DND-41 (cell line): ENCODE measurements around the gene KREMEN2.

Source experiments
- CTCF ChIP-seq: IDR thresholded peaks from 2 replicates; pipeline ENCODE4 v1.5.1; 2012; ENCODE audit warnings: borderline replicate concordance, low read length, moderate library complexity, mild to moderate bottlenecking; ENCODE audit not compliant: poor library complexity, severe bottlenecking; ENCODE audit errors: extremely low read depth
- EZH2 ChIP-seq: IDR thresholded peaks from 3 replicates; pipeline ENCODE4 v1.6.1; 2012; ENCODE audit warnings: borderline replicate concordance, low read depth, mild to moderate bottlenecking, moderate library complexity, low read length, inconsistent platforms; ENCODE audit not compliant: severe bottlenecking

GRCh38 chr16:3008690-3009037 lies 44.6 kb downstream of the KREMEN2 start:
- no peak for TF ChIP-seq CTCF
- no peak for TF ChIP-seq EZH2
